Peyer's patch (tissue), 4 donors: ENCODE measurements around the gene MANBA. TPM values are rescaled to one million over a fixed set of nuclear protein-coding genes. Genes with fewer than 3 reads are reported as not detected.

Experiments
- DNase-seq, 3 donors: peaks; one replicate each; pipeline ENCODE4 v3.0.0-alpha.2; 2017 to 2019
- H3K27ac ChIP-seq, 4 donors: fragments of 200-600 bp; sonication (generic); one replicate each; pipeline ENCODE4 v1.5.1; 2016 to 2019
- H3K27me3 ChIP-seq, 2 donors: fragments of 200-600 bp; sonication (generic); one replicate each; pipeline ENCODE4 v1.5.1; 2019
- H3K36me3 ChIP-seq, 3 donors: fragments of 200-600 bp; sonication (generic); one replicate each; pipeline ENCODE4 v1.5.1; 2016 to 2019
- H3K4me1 ChIP-seq, 4 donors: fragments of 200-600 bp; sonication (generic); one replicate each; pipeline ENCODE4 v1.5.1; 2016 to 2019
- H3K4me3 ChIP-seq, 4 donors: fragments of 200-600 bp; sonication (generic); 1 replicate in 3 of 4; 2 replicates in 1 of 4; pipeline ENCODE4 v1.5.1; 2016 to 2019; ENCODE audit warnings: mild to moderate bottlenecking in 1 of 4
- H3K9me3 ChIP-seq, 4 donors: fragments of 200-600 bp; sonication (generic); one replicate each; pipeline ENCODE4 v1.5.1; 2016 to 2019; ENCODE audit warnings: mild to moderate bottlenecking in 1 of 4
- POLR2A ChIP-seq, 2 donors: fragments of 450-650 bp; IDR thresholded peaks; one replicate each; pipeline ENCODE4 v1.5.1; 2017; ENCODE audit warnings: antibody characterized with exemption in 2 of 2, mild to moderate bottlenecking in 2 of 2, moderate library complexity in 2 of 2
- total RNA-seq, 4 donors: library from RNA; depleted of rRNA; stranded (reverse); fragments of >200 nt; gene quantifications; one replicate each; pipeline ENCODE4 v1.1.0, GENCODE V29; 2016
- TF ChIP-seq, protein P1 (sequence below), 6 experiments: fragments of 450-650 bp in 4 of 6; fragments of 200-600 bp in 2 of 6; sonication (generic) in 1 of 6; IDR thresholded peaks; one replicate each; pipeline ENCODE4 v1.5.1; 2017 to 2019; ENCODE audit warnings: antibody characterized with exemption in 6 of 6, mild to moderate bottlenecking in 3 of 6, moderate library complexity in 1 of 6

Gene MANBA
- total RNA-seq, 4 donors from 2014 or later, result 23.3 to 54.5 (median 33.6) TPM

GRCh38 chr4:102642631-102643298, 118.0 kb downstream of the MANBA start:
- H3K4me1 ChIP-seq, result no peaks in the 10 kb centered on the region
- H3K27ac ChIP-seq, result no peak overlapping the region
- no peaks in the 10 kb centered on the region for H3K27me3 ChIP-seq
- no peak for DNase-seq
- H3K9me3 ChIP-seq, result no peaks in the 10 kb centered on the region
- no peak overlapping the region for H3K4me3 ChIP-seq
- H3K36me3 ChIP-seq, result peaks cover 0 to 18% (median 0%) of the 10 kb centered on the region in 3 donors
- no peak for TF ChIP-seq POLR2A (IDR thresholded peaks at IDR 0.05)
- TF ChIP-seq, protein P1, sequence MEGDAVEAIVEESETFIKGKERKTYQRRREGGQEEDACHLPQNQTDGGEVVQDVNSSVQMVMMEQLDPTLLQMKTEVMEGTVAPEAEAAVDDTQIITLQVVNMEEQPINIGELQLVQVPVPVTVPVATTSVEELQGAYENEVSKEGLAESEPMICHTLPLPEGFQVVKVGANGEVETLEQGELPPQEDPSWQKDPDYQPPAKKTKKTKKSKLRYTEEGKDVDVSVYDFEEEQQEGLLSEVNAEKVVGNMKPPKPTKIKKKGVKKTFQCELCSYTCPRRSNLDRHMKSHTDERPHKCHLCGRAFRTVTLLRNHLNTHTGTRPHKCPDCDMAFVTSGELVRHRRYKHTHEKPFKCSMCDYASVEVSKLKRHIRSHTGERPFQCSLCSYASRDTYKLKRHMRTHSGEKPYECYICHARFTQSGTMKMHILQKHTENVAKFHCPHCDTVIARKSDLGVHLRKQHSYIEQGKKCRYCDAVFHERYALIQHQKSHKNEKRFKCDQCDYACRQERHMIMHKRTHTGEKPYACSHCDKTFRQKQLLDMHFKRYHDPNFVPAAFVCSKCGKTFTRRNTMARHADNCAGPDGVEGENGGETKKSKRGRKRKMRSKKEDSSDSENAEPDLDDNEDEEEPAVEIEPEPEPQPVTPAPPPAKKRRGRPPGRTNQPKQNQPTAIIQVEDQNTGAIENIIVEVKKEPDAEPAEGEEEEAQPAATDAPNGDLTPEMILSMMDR (IDR thresholded peaks at IDR 0.05), result no peak

DNA sequence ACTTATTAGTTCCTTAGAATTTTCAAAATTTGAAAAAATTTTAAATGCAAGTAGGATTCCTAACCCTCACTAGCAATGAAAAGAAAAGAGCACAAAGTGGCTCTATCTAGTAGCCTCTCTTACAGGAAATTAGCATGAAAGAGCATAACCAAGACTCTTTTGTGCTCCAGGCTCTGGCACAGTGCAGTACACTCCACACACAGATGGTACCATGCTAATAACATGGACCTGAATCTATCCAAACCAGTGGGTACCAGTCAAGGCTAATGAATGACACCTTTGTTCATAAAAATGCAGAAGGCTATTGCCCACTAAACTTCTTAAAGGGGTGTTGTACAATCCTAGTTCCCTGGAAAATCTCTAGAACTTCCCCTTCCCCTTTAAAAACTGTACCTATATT, 119.0 kb downstream of the MANBA start:
- no peak for DNase-seq
- peaks cover 0 to 18% (median 0%) of the 10 kb centered on the region in 3 donors for H3K36me3 ChIP-seq
- H3K27ac ChIP-seq, result no peak overlapping the region

GRCh38 chr4:102640669-102641068, 120.1 kb downstream of the MANBA start:
- Histone ChIP-seq H3K27me3 (no peaks in the 10 kb centered on the region), H3K36me3 (peaks cover 0 to 12% (median 0%) of the 10 kb centered on the region in 3 donors), H3K4me1 (no peaks in the 10 kb centered on the region), H3K4me3 (no peak overlapping the region), H3K27ac (no peak overlapping the region), H3K9me3 (no peaks in the 10 kb centered on the region)
- TF ChIP-seq POLR2A (IDR thresholded peaks at IDR 0.05), result no peak
- TF ChIP-seq, protein P1 (IDR thresholded peaks at IDR 0.05), result no peak
- no peak for DNase-seq

More for the DNA sequence above, 119.0 kb downstream of the MANBA start:
- TF ChIP-seq POLR2A (IDR thresholded peaks at IDR 0.05), result no peak
- TF ChIP-seq, protein P1 (IDR thresholded peaks at IDR 0.05), result no peak
- Histone ChIP-seq H3K4me1 (no peaks in the 10 kb centered on the region), H3K4me3 (no peak overlapping the region), H3K27me3 (no peaks in the 10 kb centered on the region), H3K9me3 (no peaks in the 10 kb centered on the region)

DNA sequence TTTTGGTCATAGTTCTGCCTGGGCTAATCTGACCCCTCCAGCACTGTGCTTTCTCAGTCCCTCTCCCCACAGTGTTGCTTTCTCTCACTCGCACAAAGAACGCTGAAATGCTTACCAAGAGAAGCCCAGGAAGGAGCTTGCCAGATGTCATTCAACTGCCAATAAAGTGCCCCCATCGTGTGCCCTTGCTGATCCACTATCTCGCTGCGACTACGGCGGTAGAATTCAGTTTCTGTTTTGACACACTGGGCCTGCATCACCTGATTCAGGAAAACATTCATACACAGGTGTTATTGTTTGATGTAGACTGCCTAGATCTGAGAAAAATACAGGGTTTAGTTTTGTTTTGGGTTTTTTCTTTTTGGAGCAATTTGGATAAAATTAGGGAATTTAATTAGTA, 121.2 kb downstream of the MANBA start:
- Histone ChIP-seq H3K4me3 (no peak overlapping the region), H3K9me3 (no peaks in the 10 kb centered on the region), H3K4me1 (no peaks in the 10 kb centered on the region), H3K27ac (no peak overlapping the region), H3K36me3 (peaks cover 0 to 16% (median 0%) of the 10 kb centered on the region in 3 donors), H3K27me3 (no peaks in the 10 kb centered on the region)
- no peak for DNase-seq
- TF ChIP-seq POLR2A (IDR thresholded peaks at IDR 0.05), result no peak
- TF ChIP-seq, protein P1 (IDR thresholded peaks at IDR 0.05), result no peak

- Histone ChIP-seq H3K27ac (no peak overlapping the region), H3K4me3 (no peak overlapping the region), H3K27me3 (no peaks in the 10 kb centered on the region), H3K9me3 (no peaks in the 10 kb centered on the region), H3K4me1 (no peaks in the 10 kb centered on the region), H3K36me3 (peaks cover 0 to 18% (median 0%) of the 10 kb centered on the region in 3 donors)
- no peak for DNase-seq
- TF ChIP-seq, protein P1 (IDR thresholded peaks at IDR 0.05), result no peak
- no peak for TF ChIP-seq POLR2A (IDR thresholded peaks at IDR 0.05)
Observed at GRCh38 chr4:102638621-102639020, 122.1 kb downstream of the MANBA start.
